ENCODE measurements around the gene AQP12B. TPM values are rescaled to one million over a fixed set of nuclear protein-coding genes. Genes with fewer than 3 reads are reported as not detected.
A peak's percentile ranks its signal among the peaks of the same experiment; 100 is the strongest.
"Not testable (repeated sequence)": the region's sequence is repeated elsewhere in the genome, so short reads cannot be mapped to it uniquely, and the experiment has no call there.

Gene AQP12B
- total RNA-seq, 3 donors from 2014 or later = 0.16 to 10.0 (median 3.9) TPM

DNA sequence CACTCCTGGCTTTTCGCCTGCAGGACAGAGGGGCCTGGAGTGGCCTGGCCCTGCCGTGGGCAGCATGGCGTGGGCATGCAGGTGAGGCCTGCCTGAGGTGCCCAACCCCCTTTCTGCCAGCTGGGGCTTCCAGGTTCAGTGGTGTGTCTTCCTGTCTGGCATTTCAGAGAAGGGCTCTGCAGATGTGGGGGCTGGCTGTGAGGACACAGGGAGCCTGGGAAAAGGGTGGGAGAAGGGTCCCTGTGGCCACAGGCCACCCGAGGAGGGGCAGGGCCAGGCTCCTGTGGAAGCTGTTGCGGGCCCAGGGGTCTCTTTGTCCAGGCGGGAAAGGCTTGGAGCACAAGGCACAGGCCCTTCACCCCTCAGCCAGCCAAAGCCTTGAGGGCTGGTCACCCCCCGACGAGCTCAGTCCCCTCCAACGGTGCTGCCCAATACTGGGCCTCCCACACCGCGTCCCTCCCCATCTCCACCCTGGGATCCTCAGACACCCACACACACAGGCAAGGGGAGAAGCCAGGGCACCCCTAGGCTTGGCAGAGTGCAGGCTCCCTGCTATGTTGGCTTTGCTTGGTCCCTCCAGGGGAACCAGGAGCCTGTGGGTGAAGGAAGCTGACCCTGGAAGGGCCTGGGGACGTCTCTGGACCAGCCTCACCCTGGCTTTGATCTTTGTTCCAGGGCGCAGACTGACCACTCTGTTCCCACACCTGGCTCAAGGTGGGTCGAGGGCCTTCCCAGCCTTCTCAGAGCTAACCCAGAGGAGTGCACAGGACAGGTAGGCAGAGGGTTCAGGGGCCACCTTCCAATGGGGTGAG, 5.3 kb upstream of the AQP12B start:
- Histone ChIP-seq H3K36me3 (ENCODE audit: low read depth) (no peaks in the 10 kb centered on the region), H3K4me1 (ENCODE audit: low read depth) (no peaks in the 10 kb centered on the region), H3K4me3 (no peak overlapping the region), H3K9me3 (no peaks in the 10 kb centered on the region)
- intact Hi-C loops (cut with DNase I, micrococcal nuclease) = no loop called here
- TF ChIP-seq, protein P1, sequence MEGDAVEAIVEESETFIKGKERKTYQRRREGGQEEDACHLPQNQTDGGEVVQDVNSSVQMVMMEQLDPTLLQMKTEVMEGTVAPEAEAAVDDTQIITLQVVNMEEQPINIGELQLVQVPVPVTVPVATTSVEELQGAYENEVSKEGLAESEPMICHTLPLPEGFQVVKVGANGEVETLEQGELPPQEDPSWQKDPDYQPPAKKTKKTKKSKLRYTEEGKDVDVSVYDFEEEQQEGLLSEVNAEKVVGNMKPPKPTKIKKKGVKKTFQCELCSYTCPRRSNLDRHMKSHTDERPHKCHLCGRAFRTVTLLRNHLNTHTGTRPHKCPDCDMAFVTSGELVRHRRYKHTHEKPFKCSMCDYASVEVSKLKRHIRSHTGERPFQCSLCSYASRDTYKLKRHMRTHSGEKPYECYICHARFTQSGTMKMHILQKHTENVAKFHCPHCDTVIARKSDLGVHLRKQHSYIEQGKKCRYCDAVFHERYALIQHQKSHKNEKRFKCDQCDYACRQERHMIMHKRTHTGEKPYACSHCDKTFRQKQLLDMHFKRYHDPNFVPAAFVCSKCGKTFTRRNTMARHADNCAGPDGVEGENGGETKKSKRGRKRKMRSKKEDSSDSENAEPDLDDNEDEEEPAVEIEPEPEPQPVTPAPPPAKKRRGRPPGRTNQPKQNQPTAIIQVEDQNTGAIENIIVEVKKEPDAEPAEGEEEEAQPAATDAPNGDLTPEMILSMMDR (IDR thresholded peaks at IDR 0.05) = no peak
- ATAC-seq (no peak), DNase-seq (peak in 2 of 3 donors; percentile 23 to 37)

DNA sequence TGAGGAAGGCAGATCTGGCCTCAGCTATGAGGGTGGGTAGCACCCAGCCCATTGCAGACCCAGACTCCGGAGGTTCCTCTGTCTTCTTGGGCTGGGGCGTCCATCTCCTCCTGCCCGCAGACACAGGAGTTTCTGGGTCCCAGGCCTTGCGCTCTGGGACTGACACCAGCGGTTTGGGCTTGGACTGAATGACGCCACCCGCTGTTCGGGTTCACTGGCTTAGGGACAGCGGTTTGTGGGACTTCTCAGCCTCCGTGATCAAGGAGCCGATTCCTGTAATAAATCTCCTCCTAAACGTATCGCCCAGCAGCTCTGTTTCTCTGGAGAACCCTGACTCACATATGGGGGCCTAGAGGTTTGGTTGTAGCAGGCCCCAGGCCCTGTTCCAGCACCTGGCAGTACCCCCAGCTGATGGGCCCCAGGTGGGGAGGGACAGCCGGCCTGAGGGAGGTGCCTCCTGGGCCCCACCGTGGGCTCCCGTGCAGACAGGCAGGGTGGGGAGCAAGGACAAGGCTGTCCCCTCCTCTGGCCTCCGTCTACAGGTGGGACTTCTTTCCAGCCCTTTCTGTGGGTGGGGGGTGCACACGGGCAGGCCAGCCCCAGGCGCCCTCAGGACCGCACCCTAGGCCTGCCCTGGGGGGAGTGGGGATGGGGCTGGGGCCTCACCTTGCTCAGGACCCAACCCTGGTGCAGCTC, 4.5 kb upstream of the AQP12B start:
- no peaks in the 10 kb centered on the region for H3K9me3 ChIP-seq
- intact Hi-C loops (cut with DNase I, micrococcal nuclease) = no loop called here
- no peaks in the 10 kb centered on the region for H3K4me1 ChIP-seq (ENCODE audit: low read depth)
- no peaks in the 10 kb centered on the region for H3K36me3 ChIP-seq (ENCODE audit: low read depth)
- no peak for ATAC-seq
- H3K4me3 ChIP-seq = no peak overlapping the region
- TF ChIP-seq, protein P1 (IDR thresholded peaks at IDR 0.05) = no peak
- DNase-seq = peak in 1 of 3 donors; percentile 25

DNA sequence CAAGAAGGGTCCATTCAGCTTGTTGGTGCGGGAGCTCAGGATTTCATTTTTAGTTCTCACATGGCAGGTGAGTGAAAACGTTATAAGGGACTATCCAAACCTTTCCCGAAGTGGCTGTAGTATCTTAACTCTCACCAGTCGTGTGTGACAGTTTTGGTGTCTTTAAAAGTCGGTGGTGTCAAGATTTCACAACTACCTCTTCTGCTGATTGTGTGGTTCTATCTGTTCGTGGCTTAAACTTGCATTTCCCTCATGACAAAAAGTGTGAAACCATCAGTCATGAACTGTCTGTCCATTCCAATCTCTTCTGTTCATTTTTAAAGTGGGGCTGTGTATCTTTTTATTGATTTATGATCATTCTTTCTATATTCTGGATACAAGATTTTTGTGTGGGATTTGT, 3.8 kb upstream of the AQP12B start:
- DNase-seq (no peak), ATAC-seq (no peak)
- no peaks in the 10 kb centered on the region for H3K9me3 ChIP-seq
- no peaks in the 10 kb centered on the region for H3K36me3 ChIP-seq (ENCODE audit: low read depth)
- no peak overlapping the region for H3K4me3 ChIP-seq
- intact Hi-C loops (cut with DNase I, micrococcal nuclease) = no loop called here
- H3K4me1 ChIP-seq (ENCODE audit: low read depth) = no peaks in the 10 kb centered on the region
- TF ChIP-seq, protein P1 (IDR thresholded peaks at IDR 0.05) = no peak

DNA sequence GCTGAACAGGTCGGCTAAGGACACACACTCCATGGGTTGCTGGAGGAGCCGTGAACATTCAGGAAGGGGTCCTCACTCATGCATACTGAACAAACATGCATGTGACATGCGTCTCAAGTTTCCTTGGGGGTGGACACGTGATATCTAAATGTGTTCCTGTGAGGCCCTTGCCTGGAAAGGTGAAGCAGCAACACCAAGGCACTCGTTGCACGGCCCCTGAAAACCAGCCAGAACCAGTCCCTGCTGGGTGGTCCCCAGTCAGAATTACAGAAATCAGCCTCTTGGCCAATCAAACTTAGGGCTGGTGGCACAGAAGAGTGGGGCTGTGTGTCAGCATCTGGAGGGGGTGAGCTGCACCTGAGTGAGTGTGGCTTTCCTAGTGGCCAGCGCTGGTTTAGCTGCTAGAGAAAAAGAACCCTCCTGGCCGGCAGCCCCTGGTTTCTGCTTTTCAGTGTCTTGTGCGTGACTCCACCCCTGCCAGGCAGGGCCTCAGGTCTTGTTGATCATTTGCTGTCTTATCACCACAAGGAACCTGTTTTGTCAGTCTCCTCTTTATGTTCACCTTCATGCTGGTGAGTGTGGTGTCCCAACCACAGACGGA, 3.2 kb upstream of the AQP12B start:
- no peaks in the 10 kb centered on the region for H3K4me1 ChIP-seq (ENCODE audit: low read depth)
- DNase-seq = peak; percentile 68 to 72 (median 69)
- intact Hi-C loops (cut with DNase I, micrococcal nuclease) = no loop called here
- no peaks in the 10 kb centered on the region for H3K9me3 ChIP-seq
- H3K4me3 ChIP-seq = no peak overlapping the region
- H3K36me3 ChIP-seq (ENCODE audit: low read depth) = no peaks in the 10 kb centered on the region
- peak; percentile 59 for ATAC-seq
- TF ChIP-seq, protein P1 (IDR thresholded peaks at IDR 0.05) = no peak

DNA sequence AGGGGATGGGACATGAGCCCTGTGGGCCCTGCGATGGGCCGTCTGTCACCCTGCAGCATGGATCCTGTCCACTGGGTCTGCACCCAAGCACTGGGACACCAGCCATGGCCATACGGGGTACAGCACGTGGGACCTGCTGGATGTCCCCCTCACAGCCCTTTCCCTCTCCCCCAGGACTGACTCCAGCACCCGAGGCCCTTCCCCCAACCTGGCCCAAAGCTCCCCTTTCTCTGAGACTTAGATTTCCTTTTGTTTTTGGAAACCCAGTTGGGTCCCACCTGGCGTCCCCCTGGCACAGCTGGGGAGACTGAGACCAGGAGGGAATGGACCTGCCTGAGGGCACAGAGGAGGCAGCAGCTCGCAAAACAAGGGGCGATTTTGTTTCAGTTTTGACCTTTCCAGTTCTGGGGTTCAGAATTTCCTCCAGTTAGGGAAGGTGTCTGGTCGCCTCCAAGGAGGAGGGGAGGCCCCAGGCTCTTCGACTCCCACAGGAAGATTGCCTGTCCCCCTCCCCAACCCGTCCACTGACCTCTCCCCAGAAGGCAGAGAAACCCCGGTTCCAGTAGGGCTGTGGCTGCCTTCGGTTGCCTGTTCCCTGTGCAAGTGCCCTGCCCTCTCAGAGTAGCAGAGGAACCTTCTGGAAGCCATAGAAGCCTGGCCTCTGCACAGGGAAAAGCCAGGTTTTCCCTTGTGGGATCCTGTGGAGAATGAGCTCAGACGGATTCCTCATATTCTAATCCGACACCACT, 1.5 kb upstream of the AQP12B start:
- DNase-seq (peak in 1 of 3 donors; percentile 57), ATAC-seq (peak; percentile 19)
- H3K4me3 ChIP-seq; H3K4me1 ChIP-seq (ENCODE audit: low read depth); H3K9me3 ChIP-seq; intact Hi-C loops (cut with DNase I, micrococcal nuclease); H3K36me3 ChIP-seq (ENCODE audit: low read depth): not testable (repeated sequence)

DNA sequence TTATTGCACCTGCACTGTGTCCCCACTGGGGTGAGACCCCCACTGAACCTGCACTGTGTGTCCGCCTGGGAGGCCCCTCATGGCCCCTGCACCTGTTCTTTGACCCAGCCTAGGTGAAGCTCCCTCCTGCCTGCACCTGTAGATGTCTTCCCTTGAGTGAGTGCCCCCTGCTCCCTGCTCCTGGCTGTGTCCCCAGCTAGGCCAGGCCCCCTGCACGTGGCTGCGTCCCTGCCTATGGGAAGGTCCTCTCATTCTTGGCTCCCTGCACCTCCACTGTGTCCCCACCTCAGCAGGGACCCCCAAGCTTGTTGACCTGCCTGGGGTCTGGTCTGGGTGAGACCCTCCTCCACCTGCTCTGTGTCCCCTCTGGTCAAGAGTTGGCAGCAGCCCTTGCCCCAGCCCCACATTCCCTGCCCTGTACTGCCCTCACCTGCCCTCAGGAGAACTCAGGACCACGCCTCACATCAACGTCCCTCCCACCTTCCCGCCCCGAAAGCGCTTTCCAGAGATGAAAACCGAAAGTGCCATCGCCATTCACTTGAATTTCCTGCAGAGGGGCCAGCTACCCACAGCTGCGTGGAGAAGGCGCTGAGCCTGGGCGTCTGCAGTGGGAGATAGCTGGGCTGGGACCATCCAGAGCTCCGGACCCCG, 769 bp upstream of the AQP12B start:
- H3K4me3 ChIP-seq; H3K36me3 ChIP-seq (ENCODE audit: low read depth); H3K4me1 ChIP-seq (ENCODE audit: low read depth); H3K9me3 ChIP-seq; intact Hi-C loops (cut with DNase I, micrococcal nuclease): not testable (repeated sequence)
- peak in 1 of 3 donors; percentile 65 for DNase-seq
- ATAC-seq = peak; percentile 74

DNA sequence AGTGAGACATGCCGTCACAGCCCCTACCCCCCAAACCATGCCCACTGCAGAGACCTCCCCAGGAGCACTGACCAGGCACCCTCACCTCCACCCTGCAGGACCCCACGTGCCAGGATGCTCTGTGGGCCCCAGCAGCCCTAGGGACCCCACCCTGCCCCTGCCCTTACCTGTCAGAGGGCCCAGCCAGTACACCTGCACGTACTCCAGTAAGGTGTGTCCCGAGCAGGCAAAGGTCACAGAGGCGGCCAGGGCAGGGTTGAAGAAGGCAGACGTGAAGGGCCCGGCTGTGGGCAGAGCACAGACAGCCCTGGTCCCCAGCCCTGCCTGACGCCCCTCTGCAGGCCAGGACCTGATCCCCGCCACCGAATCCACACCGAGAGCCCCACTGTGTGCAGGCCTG, 2.5 kb downstream of the AQP12B start:
- DNase-seq; H3K4me3 ChIP-seq; intact Hi-C loops (cut with DNase I, micrococcal nuclease); H3K36me3 ChIP-seq (ENCODE audit: low read depth); H3K4me1 ChIP-seq (ENCODE audit: low read depth); H3K9me3 ChIP-seq: not testable (repeated sequence)
- peak; percentile 74 for ATAC-seq

DNA sequence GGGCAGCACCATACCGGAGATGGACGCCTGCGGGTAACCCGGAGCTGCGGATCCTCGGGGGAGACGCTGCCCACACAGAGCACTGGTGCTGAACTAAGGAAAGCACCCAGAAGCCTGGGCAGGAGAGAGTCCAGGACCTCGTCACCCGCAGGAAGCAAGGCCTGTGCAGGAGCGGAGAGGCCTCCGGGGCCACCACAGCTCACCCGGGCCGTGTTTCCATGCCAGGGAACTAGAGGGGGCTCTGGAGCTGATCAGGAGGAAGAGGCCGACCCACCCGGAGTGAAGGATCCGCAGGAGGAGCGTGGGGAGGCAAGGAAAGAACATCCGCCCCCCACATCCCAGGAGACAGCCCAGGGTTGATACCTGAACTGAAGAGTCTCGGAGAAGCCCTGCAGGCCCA, 3.8 kb downstream of the AQP12B start:
- H3K9me3 ChIP-seq; H3K4me3 ChIP-seq; intact Hi-C loops (cut with DNase I, micrococcal nuclease); H3K4me1 ChIP-seq (ENCODE audit: low read depth); ATAC-seq; H3K36me3 ChIP-seq (ENCODE audit: low read depth); DNase-seq: not testable (repeated sequence)

DNA sequence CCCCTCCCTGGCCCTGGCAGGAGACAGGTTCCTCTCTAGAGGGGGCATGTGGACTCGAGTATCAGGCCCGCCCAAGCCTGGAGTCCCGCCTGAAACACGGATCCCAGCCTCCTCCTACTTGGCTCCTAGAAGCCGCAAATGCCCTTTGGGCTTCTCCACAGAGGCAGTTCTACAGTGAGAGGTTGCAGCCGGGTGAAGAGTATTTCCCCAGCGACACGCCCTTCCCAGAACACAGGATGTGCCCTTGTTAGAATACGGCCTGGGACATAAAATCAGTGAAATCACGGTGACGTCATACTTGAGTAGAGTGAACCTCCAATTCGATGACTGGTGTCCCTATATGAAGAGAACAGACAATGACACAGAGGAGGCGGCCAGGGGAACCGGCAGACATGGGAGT, 4.6 kb downstream of the AQP12B start:
- H3K4me3 ChIP-seq; H3K9me3 ChIP-seq; H3K36me3 ChIP-seq (ENCODE audit: low read depth); H3K4me1 ChIP-seq (ENCODE audit: low read depth); DNase-seq; intact Hi-C loops (cut with DNase I, micrococcal nuclease): not testable (repeated sequence)
- ATAC-seq = peak; percentile 54

Data from mucosa of descending colon (tissue), 3 donors.